Measurements from ENCODE around the gene ZBTB40.

The ZBTB40 gene

GRCh38 chr1:22553104-22553880 is 101.6 kb downstream of the ZBTB40 start:
- H3K4me2 ChIP-seq (ENCODE audit: low read length), result no peak overlapping the region
- no peaks in the 10 kb centered on the region for H3K79me2 ChIP-seq
- no peak overlapping the region for H2AFZ ChIP-seq
- peaks cover 5% of the 10 kb centered on the region for H3K27me3 ChIP-seq (ENCODE audit: control insufficient read depth, insufficient read depth, low read length)
- no peak overlapping the region for H3K27ac ChIP-seq
- H3K36me3 ChIP-seq (ENCODE audit: control insufficient read depth, insufficient read depth, low read length), result no peaks in the 10 kb centered on the region
- H3K9me3 ChIP-seq (ENCODE audit: control insufficient read depth, low read length), result no peaks in the 10 kb centered on the region
- H3K4me1 ChIP-seq, result no peaks in the 10 kb centered on the region
- no peak for TF ChIP-seq CTCF (IDR thresholded peaks at IDR 0.05)
- H3K9ac ChIP-seq, result no peak overlapping the region
- no peak overlapping the region for H3K4me3 ChIP-seq (ENCODE audit: low read depth, low read length)

DNA sequence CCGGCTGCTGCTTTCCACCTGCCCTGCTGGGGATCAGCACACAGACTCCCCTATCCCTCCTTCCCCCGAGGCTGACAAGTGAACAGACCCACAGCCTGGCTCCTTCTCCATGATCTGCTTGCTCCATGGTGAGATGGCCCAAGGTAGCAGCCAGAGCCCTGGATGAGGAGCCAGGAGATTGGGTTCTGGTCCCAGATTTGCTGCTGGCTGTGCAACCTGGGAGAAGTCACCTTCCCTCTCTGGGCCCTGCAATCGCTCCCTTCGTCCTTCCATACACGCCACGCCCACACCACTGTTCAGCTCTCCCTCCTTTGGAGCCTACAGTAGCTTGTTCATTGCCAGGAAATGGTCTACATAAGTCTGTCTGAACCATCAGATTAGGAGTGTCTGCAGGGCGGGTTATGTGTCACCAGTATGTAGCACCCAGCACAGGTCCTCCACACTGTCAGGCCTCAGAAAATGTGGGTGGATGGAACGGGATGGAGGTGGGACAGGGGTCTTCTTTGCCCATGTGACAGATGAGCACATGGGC is 102.4 kb downstream of the ZBTB40 start:
- Histone ChIP-seq H3K4me3 (ENCODE audit: low read depth, low read length) (no peak overlapping the region), H3K36me3 (ENCODE audit: control insufficient read depth, insufficient read depth, low read length) (no peaks in the 10 kb centered on the region), H2AFZ (no peak overlapping the region), H3K4me2 (ENCODE audit: low read length) (no peak overlapping the region), H3K9me3 (ENCODE audit: control insufficient read depth, low read length) (no peaks in the 10 kb centered on the region), H3K9ac (no peak overlapping the region), H3K79me2 (no peaks in the 10 kb centered on the region), H3K4me1 (no peaks in the 10 kb centered on the region), H3K27me3 (ENCODE audit: control insufficient read depth, insufficient read depth, low read length) (peaks cover 5% of the 10 kb centered on the region), H3K27ac (no peak overlapping the region)
- TF ChIP-seq CTCF (IDR thresholded peaks at IDR 0.05), result no peak

DNA sequence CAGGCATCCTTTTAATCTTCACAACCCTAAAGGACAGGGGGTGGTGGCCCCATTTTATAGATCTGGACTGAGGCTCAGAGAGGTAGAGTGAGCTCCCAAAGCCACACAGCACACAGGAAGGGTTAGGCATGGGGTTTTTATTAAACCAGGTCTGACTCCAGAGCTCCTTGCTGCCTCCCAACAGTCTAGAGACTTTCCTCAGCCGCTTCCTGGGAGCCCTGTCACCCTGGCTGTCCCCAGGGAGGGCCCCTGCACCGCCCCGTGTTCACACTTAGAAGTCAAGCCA is 103.7 kb downstream of the ZBTB40 start:
- Histone ChIP-seq H3K9me3 (ENCODE audit: control insufficient read depth, low read length) (no peaks in the 10 kb centered on the region), H3K9ac (no peak overlapping the region), H3K4me2 (ENCODE audit: low read length) (no peak overlapping the region), H3K4me3 (ENCODE audit: low read depth, low read length) (no peak overlapping the region), H3K36me3 (ENCODE audit: control insufficient read depth, insufficient read depth, low read length) (no peaks in the 10 kb centered on the region), H3K27me3 (ENCODE audit: control insufficient read depth, insufficient read depth, low read length) (peaks cover 5% of the 10 kb centered on the region), H3K79me2 (no peaks in the 10 kb centered on the region), H3K4me1 (no peaks in the 10 kb centered on the region), H3K27ac (no peak overlapping the region), H2AFZ (no peak overlapping the region)
- TF ChIP-seq CTCF (IDR thresholded peaks at IDR 0.05), result no peak

GRCh38 chr1:22556391-22557104 is 104.9 kb downstream of the ZBTB40 start:
- H3K27me3 ChIP-seq (ENCODE audit: control insufficient read depth, insufficient read depth, low read length), result peaks cover 5% of the 10 kb centered on the region
- no peak for TF ChIP-seq CTCF (IDR thresholded peaks at IDR 0.05)
- no peaks in the 10 kb centered on the region for H3K9me3 ChIP-seq (ENCODE audit: control insufficient read depth, low read length)
- no peaks in the 10 kb centered on the region for H3K36me3 ChIP-seq (ENCODE audit: control insufficient read depth, insufficient read depth, low read length)
- no peak overlapping the region for H3K4me2 ChIP-seq (ENCODE audit: low read length)
- H3K79me2 ChIP-seq, result no peaks in the 10 kb centered on the region
- H3K27ac ChIP-seq, result no peak overlapping the region
- no peak overlapping the region for H3K9ac ChIP-seq
- H3K4me3 ChIP-seq (ENCODE audit: low read depth, low read length), result no peak overlapping the region
- no peak overlapping the region for H2AFZ ChIP-seq
- no peaks in the 10 kb centered on the region for H3K4me1 ChIP-seq

Data from parathyroid adenoma (tissue), 2 donors.